ENCODE results near the gene TK1.

The TK1 gene

DNA sequence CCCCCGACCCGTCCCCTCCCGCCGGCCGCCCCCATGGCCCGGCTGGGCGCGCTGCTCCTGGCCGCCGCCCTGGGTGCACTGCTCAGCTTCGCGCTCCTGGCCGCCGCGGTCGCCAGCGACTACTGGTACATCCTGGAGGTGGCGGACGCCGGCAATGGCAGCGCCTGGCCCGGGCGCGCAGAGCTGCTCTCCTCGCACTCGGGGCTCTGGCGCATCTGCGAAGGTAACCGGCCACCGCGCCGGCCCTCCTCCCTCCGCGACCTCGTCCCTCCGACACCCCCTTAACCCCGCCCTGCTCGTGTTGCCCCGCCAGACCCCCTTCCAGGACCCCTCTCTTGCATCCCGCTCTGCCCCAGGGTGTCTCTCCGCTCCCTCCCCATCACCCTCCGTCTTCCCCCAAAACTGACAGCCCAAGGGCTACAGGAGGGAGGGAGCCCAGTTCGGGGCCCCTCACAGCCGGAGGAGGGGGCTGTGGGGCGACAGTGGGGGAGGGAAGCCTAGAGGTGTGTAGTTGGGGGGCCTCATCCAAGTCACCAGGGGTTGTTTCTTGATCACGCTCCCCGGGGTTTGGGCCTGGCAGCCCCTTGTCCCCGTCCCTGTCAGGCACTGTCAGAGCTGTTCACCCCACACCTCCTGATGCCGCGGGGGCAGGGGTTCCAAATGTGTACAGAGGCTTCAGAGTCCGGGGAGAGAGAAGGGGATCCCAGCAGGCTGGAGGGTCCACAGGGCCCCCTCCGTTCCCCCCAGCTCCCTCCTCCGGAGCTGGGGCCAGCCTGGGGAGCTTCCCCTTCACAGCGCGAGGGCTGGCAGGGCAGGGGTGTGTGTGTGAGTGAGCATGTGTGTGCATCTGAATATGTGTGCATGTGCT, 45.4 kb upstream of the TK1 start:
- H3K36me3 ChIP-seq (replicated peaks) = no peaks in the 10 kb centered on the region
- DNase-seq = no peak
- TF ChIP-seq CTCF (IDR thresholded peaks at IDR 0.05; ENCODE audit: low read depth, low read length, missing control alignments) = no peak
- H3K4me3 ChIP-seq (ENCODE audit: low read depth, low read length) = no peak overlapping the region
- H3K27ac ChIP-seq = no peak overlapping the region
- H3K27me3 ChIP-seq (replicated peaks) = peaks cover 23% of the 10 kb centered on the region
- in situ Hi-C loops (cut with HindIII; ENCODE audit: low pct_ligation_motif_present, low sequenced_read_pairs) = no loop called here

- H3K4me3 ChIP-seq (ENCODE audit: low read depth, low read length) = no peak within 1 kb of the TSS
- in situ Hi-C loops (cut with HindIII; ENCODE audit: low pct_ligation_motif_present, low sequenced_read_pairs) = no loop called here
- no peak for DNase-seq
- no peak within 1 kb of the TSS for H3K27ac ChIP-seq
- no peak for TF ChIP-seq CTCF (IDR thresholded peaks at IDR 0.05; ENCODE audit: low read depth, low read length, missing control alignments)
- peaks cover 23% of the 10 kb centered on the region for H3K27me3 ChIP-seq (replicated peaks)
- no peaks in the 10 kb centered on the region for H3K36me3 ChIP-seq (replicated peaks)
Measured at GRCh38 chr17:78230996-78231935, 44.4 kb upstream of the TK1 start, which contains the start of gene TMEM235. Gene TMEM235, plus strand, starts transcription at chr17:78231631. Its CDS starts 393 bp downstream, at chr17:78232024.

- no peak for DNase-seq
- Histone ChIP-seq H3K36me3 (replicated peaks) (no peaks in the 10 kb centered on the region), H3K27ac (no peak overlapping the region), H3K4me3 (ENCODE audit: low read depth, low read length) (no peak overlapping the region), H3K27me3 (replicated peaks) (peaks cover 23% of the 10 kb centered on the region)
- TF ChIP-seq CTCF (IDR thresholded peaks at IDR 0.05; ENCODE audit: low read depth, low read length, missing control alignments) = no peak
- in situ Hi-C loops (cut with HindIII; ENCODE audit: low pct_ligation_motif_present, low sequenced_read_pairs) = no loop called here
Measured at GRCh38 chr17:78230252-78230962, 43.6 kb upstream of the TK1 start.

GRCh38 chr17:78228176-78228575, 41.3 kb upstream of the TK1 start:
- H3K36me3 ChIP-seq (replicated peaks) = no peaks in the 10 kb centered on the region
- H3K27me3 ChIP-seq (replicated peaks) = peaks cover 23% of the 10 kb centered on the region
- no peak overlapping the region for H3K27ac ChIP-seq
- H3K4me3 ChIP-seq (ENCODE audit: low read depth, low read length) = no peak overlapping the region
- TF ChIP-seq CTCF (IDR thresholded peaks at IDR 0.05; ENCODE audit: low read depth, low read length, missing control alignments) = no peak
- no peak for DNase-seq
- in situ Hi-C loops (cut with HindIII; ENCODE audit: low pct_ligation_motif_present, low sequenced_read_pairs) = no loop called here

- Histone ChIP-seq H3K27me3 (replicated peaks) (peaks cover 23% of the 10 kb centered on the region), H3K4me3 (ENCODE audit: low read depth, low read length) (no peak overlapping the region), H3K27ac (no peak overlapping the region), H3K36me3 (replicated peaks) (no peaks in the 10 kb centered on the region)
- TF ChIP-seq CTCF (IDR thresholded peaks at IDR 0.05; ENCODE audit: low read depth, low read length, missing control alignments) = no peak
- in situ Hi-C loops (cut with HindIII; ENCODE audit: low pct_ligation_motif_present, low sequenced_read_pairs) = no loop called here
- DNase-seq = no peak
Measured at GRCh38 chr17:78227455-78227916, 40.6 kb upstream of the TK1 start.

Measured in brain microvascular endothelial cell (primary cell).